CD4-positive, alpha-beta T cell treated with Interleukin-17A for 1 hour (primary cell): ENCODE results near the gene CDIPT.
"Not testable (repeated sequence)": the region's sequence is repeated elsewhere in the genome, so short reads cannot be mapped to it uniquely, and the experiment has no call there.

Experiments
- DNase-seq: peaks from one replicate; pipeline ENCODE4 v3.0.0-alpha.2; 2020

CDIPT gene

DNA sequence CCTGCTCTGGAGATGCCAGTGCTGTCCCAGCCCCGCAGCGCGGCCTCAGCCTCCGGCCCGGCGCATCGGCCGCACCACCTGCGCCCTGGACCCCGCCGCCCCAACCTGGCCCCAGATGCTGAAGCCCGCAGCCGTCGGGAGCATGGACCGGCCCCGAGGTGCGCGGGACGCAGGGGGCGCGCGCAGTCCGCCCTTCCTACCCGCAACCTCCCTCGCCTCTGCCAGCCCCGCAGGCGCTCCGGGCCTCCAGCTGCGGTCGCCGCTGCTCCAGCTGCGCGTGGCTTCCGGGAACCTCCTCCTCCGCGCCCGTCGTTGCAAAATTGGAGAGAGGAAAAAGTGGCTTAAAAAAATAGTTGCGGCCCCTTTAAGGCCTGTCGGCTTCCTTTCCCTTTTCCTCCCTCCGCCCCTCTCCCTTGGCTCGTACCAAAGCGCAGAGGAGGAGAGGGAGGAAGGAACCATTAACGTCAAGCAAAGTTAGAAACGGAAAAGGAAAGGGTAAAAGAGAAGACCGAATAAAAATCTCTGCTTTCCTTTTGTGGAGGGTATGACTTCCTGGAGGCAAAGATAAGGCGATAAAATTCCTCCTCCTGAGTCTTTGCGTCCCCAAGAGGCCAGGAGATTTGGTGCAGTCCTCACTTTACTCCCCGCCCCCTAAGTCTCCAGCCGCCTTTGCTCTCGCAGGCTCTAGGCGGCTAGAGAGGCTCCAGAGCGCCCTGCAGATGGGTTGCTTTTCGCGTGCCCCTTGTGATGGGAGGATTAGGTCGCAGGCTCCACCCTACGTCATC lies at the start of gene CDIPT:
Gene CDIPT, minus strand, starts transcription at position 343 of the 785 bp plus-strand sequence. CDS start 369 bp downstream, outside the sequence.
- DNase-seq: peak; percentile 96

DNA sequence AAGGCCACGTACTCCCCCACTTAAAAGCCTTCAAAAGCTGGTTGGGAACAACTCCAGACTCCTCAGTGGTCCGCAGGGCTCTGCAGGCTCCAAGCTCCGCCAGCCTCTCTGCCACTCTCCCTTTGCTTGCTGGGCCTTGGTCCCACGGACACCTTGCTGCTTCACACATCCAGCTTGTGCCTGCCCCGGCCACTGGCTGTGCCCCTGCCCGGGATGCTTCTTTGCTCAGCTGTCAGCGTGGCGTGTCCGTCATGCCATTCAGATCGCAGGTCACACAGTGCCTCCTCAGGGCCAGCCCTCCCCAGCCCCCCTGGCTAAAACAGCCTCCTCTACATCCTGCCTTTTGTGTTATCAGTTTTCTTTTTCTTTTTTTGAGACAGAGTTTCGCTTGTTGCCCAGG lies 49.1 kb upstream of the CDIPT start:
- no peak for DNase-seq

- no peak for DNase-seq
Measured at GRCh38 chr16:29911676-29912010, 48.6 kb upstream of the CDIPT start.

- DNase-seq: no peak
Measured at GRCh38 chr16:29910819-29911675, 48.0 kb upstream of the CDIPT start.

DNA sequence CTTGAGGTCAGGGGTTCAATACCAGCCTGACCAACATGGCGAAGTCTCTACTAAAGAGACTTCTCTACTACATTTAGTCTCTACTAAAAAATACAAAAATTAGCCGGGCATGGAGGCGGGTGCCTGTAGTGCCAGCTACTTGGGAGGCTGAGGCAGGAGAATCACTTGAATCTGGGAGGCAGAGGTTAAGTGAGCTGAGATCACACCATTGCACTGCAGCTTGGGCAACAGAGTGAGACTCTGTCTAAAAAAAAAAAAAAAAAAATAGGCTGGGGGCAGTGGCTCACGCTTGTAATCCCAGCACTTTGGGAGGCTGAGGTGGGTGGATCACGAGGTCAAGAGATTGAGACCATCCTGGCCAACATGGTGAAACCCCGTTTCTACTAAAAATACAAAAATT lies 46.8 kb upstream of the CDIPT start:
- DNase-seq: not testable (repeated sequence)

DNA sequence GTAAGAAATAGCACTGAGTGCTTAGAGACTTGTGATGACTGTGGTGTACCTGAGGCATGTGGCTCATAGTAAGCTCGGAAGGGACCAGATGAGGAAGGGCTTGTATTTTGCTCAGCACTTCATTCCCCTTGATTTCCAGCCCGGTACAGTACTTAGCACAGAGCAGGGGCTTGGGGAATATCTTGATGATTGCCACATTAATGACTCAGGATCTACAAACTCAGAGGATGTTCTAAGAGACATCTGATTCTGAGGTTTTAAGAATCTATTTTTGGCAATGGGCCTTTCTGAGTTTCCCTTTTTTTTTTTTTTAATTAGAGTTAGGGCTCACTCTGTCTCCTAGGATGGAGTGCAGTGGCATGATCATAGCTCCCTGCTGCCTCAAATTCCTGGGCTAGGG lies 46.4 kb upstream of the CDIPT start:
- no peak for DNase-seq

GRCh38 chr16:29908719-29909220 lies 45.7 kb upstream of the CDIPT start:
- DNase-seq: no peak

DNA sequence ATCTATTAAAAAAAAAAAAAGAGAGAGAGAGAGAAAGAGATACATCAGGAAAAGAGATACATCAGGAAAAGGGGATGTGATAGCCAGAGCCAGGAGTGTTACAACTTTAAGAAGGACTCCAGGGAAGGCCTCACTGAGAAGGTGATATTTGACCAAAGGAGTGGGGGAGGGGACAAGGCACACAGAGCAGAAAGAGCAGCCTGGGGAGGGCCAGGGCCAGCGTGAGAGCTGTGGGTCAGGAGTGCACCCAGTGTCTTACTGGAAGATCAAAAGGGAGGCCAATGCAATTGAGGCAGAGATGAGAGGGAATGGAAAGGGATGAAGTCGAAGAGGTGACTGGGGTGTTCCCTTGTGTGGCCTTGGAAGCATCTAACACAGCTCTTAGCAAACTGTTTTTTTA lies 44.9 kb upstream of the CDIPT start:
- no peak for DNase-seq

- no peak for DNase-seq
Measured at GRCh38 chr16:29906520-29907244, 43.7 kb upstream of the CDIPT start.

- no peak for DNase-seq
Measured at GRCh38 chr16:29905668-29906067, 42.6 kb upstream of the CDIPT start.

DNA sequence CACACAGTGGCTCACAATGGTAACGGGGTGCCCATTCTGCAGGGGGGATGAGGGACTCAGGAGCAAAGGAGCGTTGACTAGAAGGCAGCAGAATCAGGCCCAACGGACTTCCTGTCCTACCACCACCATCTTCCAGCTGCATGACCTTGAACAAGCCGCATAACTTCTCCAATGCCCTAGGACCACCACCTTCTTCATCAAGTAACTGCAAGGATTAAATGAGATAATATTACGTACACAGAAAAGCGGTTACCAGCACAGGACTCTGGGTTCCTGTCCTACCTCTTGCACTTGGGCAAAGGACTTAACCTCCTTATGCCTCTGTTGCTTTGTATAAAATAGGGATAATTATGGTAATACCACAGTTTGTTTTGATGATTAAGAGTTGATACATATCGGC lies 41.9 kb upstream of the CDIPT start:
- DNase-seq: no peak

DNA sequence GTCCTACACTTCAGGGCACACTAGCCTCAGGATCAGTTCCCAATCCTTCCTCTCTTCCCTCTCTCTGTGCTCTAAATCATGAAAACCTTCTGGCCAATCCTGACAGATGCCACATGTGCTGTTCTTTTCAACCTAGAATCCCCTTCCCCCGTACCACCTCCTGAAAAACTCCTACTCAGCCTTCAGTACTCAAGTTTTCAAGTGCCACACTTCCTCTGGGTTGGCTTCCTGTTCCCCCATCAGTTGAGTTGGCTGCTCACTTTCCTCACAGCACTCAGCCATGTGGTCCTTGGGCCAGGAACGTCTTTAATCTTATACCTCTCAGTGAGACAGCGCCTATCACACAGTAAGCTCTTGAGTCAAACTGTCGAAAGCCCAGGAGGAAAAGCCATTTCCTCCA lies 40.6 kb upstream of the CDIPT start:
- no peak for DNase-seq

- no peak for DNase-seq
Measured at GRCh38 chr16:29901607-29901945, 38.5 kb upstream of the CDIPT start.

GRCh38 chr16:29900888-29901606 lies 38.0 kb upstream of the CDIPT start:
- no peak for DNase-seq

DNA sequence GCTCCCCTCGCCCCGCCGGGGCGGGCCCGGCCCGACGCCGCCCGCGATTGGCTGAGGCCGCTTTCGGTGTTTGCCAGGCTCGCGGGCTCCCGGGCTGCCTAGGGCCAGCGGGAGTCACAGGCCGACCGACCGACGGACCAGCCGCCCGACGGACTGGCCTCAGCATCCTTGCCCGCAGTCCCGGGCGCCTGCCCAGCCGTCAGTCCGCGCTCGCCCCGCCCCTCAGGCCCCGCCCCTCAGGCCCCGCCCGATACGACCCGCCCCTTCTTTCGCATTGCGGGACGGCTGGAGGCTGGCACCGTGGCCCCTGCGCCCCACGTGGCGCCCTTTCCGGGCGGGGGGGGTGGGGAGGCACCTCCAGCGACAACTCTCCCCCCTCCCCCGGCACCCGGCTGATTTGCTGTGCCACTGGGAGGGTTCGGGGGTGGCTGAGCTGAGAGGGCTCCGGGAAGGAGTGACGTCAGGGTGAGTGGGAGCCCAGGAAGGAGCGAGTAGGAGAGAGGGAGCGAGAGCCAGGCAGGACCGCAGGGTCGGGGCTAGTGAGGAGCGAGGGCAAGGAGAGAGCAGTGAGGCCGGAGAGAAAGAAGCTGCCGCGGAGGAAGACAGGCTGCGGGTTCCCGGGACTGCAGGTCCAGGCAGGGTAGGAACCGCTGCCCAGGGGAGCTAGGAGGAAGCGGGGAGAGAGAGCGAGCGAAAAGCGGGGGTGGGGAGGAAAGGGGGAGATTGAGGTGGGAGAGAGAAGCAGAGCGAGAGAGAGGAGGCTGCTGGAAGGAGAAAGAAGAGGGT lies 37.3 kb upstream of the CDIPT start, which contains the start of gene ASPHD1:
Gene ASPHD1, plus strand, starts transcription at position 387 of the 786 bp plus-strand sequence. CDS start 484 bp downstream, outside the sequence.
- peak; percentile 75 for DNase-seq

DNA sequence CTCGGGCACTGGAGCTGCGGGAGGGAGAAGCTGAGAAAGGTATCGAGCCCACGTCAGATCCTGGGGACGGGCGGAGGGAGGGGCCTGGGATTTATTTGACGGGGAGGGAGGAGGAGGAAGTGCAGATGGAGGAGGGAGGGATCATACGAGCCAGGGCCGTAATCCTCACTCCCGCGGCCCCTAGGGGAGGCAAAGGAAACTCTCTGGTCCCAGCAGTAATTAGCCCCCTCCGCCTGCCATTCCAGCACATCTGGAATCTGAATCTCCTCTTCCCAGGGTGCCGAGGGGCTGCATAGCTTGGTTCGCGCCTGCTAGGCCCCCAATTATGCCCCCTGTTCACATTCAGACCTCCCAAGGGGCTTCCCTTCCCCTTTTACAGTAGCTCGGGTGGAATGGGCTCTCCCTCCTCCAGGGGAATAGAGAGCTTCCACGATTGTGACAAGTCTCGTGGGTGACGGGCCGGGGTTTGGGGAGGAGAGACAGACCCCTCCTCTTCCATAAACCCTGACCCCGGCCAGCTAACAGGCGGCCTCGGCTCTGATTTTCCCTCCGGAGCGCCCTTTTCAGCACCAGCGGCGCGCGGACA lies 36.6 kb upstream of the CDIPT start, which contains the start of gene SEZ6L2:
Gene SEZ6L2, minus strand, starts transcription at position 35 of the 586 bp plus-strand sequence. CDS start 531 bp downstream, outside the sequence.
- no peak for DNase-seq

DNA sequence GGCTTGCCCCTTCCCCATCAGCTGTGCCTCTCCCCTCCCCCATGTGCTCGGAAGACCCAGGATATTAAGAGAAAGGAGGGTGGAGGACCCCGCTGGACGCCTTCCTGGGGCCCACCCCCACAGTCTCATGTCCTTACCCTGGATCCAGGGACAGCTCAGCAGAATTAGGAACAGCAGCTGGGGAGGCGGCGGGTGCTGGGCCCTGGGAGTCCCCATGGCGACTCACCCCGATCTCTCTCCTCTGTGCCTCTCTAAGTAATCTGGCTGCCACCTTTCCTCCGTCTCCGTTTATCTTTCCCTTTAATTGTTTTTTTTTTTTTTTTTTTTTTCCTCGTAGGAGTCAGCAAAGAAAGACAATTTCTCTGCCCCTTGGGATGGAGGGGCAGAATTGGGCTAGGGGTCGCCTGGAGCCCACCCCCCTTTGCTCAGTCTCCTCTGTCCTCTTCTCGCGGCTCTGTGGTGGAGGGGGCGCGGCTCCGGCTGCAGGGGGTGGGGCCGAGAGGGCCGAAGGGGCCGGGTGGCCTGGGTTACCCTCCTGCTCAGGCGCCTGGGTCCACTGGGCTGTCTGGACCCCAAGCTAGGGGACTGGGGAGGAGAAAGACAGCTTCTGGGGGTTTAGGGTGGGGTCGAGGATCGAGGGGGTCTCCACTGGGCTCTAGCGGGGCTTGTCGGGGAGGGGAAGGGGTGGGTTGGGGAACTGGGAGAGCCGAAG lies 35.9 kb upstream of the CDIPT start:
- DNase-seq: no peak

DNA sequence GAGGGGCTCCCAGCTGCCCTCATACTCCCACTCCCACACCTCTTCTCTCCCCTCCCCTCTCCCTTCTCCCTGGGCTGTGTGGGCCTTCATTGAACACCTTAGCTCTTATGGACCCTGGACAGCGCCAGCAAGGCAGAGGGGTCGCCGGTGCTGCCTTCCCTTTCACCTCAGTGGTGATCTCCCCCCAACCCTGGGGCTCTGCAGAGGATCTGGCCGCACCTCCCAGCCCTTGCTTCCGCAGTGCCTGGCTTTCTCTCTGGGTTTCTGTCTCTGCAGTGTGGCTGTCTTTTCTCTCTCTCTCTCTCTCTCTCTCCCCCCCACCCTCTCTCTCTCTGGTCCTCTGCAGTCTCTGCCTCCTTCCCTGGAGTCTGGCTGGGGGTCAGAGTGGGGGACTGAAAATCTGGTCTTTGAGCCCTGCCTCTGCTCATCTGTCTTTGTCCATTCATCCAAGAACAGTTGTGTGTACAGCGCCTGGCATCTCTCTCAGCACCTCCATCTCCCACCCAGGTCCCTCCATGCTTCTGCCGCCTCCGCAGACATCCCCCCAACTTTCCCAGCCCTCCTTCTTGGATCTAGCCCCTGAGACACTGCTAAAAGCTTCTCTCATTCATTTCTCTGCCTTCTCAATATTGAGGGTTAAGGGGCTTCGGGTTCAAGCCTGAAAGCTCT lies 35.2 kb upstream of the CDIPT start:
- DNase-seq: no peak

DNA sequence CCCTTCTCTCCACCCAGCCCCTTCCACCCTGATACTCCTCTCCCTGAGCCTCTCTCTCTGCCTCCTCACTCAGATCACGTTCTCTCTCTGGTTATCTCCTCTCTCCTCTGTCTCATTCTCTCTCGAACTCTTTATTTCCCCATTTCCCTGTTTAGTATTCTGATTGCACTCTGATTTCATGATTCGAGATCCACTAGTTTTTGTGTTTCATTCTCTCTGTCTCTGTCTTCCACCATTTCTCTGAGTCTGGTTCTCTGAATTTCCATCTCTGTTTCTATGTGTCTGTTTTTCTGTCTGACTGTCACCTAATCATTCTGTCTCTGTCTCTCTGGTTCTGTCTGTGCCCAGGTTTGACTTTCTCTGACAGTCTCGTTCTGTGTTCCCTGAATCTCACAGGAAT lies 34.3 kb upstream of the CDIPT start:
- DNase-seq: no peak

- no peak for DNase-seq
Measured at GRCh38 chr16:29896841-29897240, 33.8 kb upstream of the CDIPT start.
